ENCODE data around the gene PCDH8. TPM values are rescaled to one million over a fixed set of nuclear protein-coding genes. Genes with fewer than 3 reads are reported as not detected.
"Not testable (repeated sequence)": the region's sequence is repeated elsewhere in the genome, so short reads cannot be mapped to it uniquely, and the experiment has no call there.

PCDH8 gene
- total and polyA plus RNA-seq, 4 donors, result 8.4 to 56.0 (median 36.7) TPM

GRCh38 chr13:52830946-52831345, 17.5 kb downstream of the PCDH8 start:
- H3K27me3 ChIP-seq (ENCODE audit: control insufficient read depth, insufficient read depth, low read length), result no peaks in the 10 kb centered on the region
- H3K4me1 ChIP-seq (ENCODE audit: control insufficient read depth, insufficient read depth, low read length), result peaks cover 5% of the 10 kb centered on the region
- H3K27ac ChIP-seq (ENCODE audit: low read depth, low read length), result no peak overlapping the region
- no peak for DNase-seq (ENCODE audit: low read depth in 4 of 6, low spot score in 6 of 6)
- H3K36me3 ChIP-seq (ENCODE audit: control insufficient read depth, insufficient read depth, low read length), result no peaks in the 10 kb centered on the region
- 100% methylated on average over 1 of the region's 2 CpGs for WGBS (ENCODE audit: insufficient coverage)
- no peaks in the 10 kb centered on the region for H3K9me3 ChIP-seq (ENCODE audit: control insufficient read depth, insufficient read depth, low read length)
- no peak overlapping the region for H3K4me3 ChIP-seq (ENCODE audit: low read depth, low read length)

- Histone ChIP-seq H3K36me3 (ENCODE audit: control insufficient read depth, insufficient read depth, low read length) (no peaks in the 10 kb centered on the region), H3K9me3 (ENCODE audit: control insufficient read depth, insufficient read depth, low read length) (no peaks in the 10 kb centered on the region), H3K27me3 (ENCODE audit: control insufficient read depth, insufficient read depth, low read length) (no peaks in the 10 kb centered on the region), H3K27ac (ENCODE audit: low read depth, low read length) (no peak overlapping the region), H3K4me3 (ENCODE audit: low read depth, low read length) (no peak overlapping the region), H3K4me1 (ENCODE audit: control insufficient read depth, insufficient read depth, low read length) (peaks cover 5% of the 10 kb centered on the region)
- peak in 2 of 6 donors; percentile 66 to 84 for DNase-seq (ENCODE audit: low read depth in 4 of 6, low spot score in 6 of 6)
- 41% methylated on average over 4 of the region's 7 CpGs for WGBS (ENCODE audit: insufficient coverage)
Measured at GRCh38 chr13:52827839-52828238, 20.6 kb downstream of the PCDH8 start.

GRCh38 chr13:52817886-52818285, 30.6 kb downstream of the PCDH8 start:
- not testable (repeated sequence) for H3K4me1 ChIP-seq (ENCODE audit: control insufficient read depth, insufficient read depth, low read length); H3K9me3 ChIP-seq (ENCODE audit: control insufficient read depth, insufficient read depth, low read length); H3K27me3 ChIP-seq (ENCODE audit: control insufficient read depth, insufficient read depth, low read length); DNase-seq (ENCODE audit: low read depth in 4 of 6, low spot score in 6 of 6); H3K4me3 ChIP-seq (ENCODE audit: low read depth, low read length); H3K36me3 ChIP-seq (ENCODE audit: control insufficient read depth, insufficient read depth, low read length); H3K27ac ChIP-seq (ENCODE audit: low read depth, low read length)
- 97% methylated on average over 23 of the region's 29 CpGs for WGBS (ENCODE audit: insufficient coverage)

DNA sequence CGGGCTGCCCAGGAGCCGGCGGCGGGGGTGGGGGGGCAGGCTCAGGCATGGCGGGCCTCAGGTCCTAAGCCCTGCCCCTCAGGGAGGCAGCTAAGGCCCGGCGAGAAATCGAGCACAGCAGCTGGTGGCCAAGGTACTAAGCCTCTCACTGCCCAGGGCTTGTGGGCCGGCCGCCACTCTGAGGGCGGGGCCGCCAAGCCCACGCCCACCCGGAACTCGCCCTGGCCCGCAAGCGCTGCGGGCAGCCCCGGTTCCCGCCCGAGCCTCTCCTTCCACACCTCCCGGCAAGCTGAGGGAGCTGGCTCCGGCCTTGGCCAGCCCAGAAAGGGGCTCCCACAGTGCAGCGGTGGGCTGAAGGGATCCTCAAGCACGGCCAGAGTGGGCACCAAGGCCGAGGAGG, 33.1 kb downstream of the PCDH8 start:
- Histone ChIP-seq H3K36me3 (ENCODE audit: control insufficient read depth, insufficient read depth, low read length) (no peaks in the 10 kb centered on the region), H3K4me1 (ENCODE audit: control insufficient read depth, insufficient read depth, low read length) (no peaks in the 10 kb centered on the region), H3K9me3 (ENCODE audit: control insufficient read depth, insufficient read depth, low read length) (no peaks in the 10 kb centered on the region), H3K4me3 (ENCODE audit: low read depth, low read length) (no peak overlapping the region), H3K27me3 (ENCODE audit: control insufficient read depth, insufficient read depth, low read length) (no peaks in the 10 kb centered on the region), H3K27ac (ENCODE audit: low read depth, low read length) (no peak overlapping the region)
- WGBS (ENCODE audit: insufficient coverage), result 98% methylated on average over 25 of the region's 26 CpGs
- DNase-seq (ENCODE audit: low read depth in 4 of 6, low spot score in 6 of 6), result no peak

DNA sequence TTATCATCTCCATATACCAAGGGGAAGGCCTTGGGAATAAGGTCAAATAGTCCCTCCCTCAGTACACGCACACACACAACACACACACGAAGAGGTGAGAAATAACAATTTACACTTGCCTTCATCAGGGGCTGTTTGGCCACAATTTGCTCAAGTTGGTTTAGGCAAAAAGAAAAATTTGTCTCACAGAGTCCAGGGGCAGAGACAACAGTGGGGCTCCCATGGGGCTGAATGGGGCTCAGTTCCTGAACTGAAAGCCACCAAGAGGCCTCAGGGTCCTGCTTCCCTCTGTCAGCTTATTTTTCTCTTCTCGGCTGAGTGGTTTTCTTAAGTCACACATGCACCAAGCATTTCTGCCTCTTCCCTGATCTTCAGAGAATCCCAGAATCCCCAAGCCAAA, 35.5 kb downstream of the PCDH8 start:
- no peaks in the 10 kb centered on the region for H3K27me3 ChIP-seq (ENCODE audit: control insufficient read depth, insufficient read depth, low read length)
- 100% methylated on average over 1 of the region's 3 CpGs for WGBS (ENCODE audit: insufficient coverage)
- no peak for DNase-seq (ENCODE audit: low read depth in 4 of 6, low spot score in 6 of 6)
- H3K36me3 ChIP-seq (ENCODE audit: control insufficient read depth, insufficient read depth, low read length), result no peaks in the 10 kb centered on the region
- no peaks in the 10 kb centered on the region for H3K9me3 ChIP-seq (ENCODE audit: control insufficient read depth, insufficient read depth, low read length)
- H3K4me1 ChIP-seq (ENCODE audit: control insufficient read depth, insufficient read depth, low read length), result no peaks in the 10 kb centered on the region
- H3K27ac ChIP-seq (ENCODE audit: low read depth, low read length), result no peak overlapping the region
- H3K4me3 ChIP-seq (ENCODE audit: low read depth, low read length), result no peak overlapping the region

GRCh38 chr13:52811841-52812240, 36.6 kb downstream of the PCDH8 start:
- 83% methylated on average over 1 of the region's 4 CpGs for WGBS (ENCODE audit: insufficient coverage)

GRCh38 chr13:52810526-52810925, 37.9 kb downstream of the PCDH8 start:
- H3K27ac ChIP-seq (ENCODE audit: low read depth, low read length), result no peak overlapping the region
- no peaks in the 10 kb centered on the region for H3K4me1 ChIP-seq (ENCODE audit: control insufficient read depth, insufficient read depth, low read length)
- no peak for DNase-seq (ENCODE audit: low read depth in 4 of 6, low spot score in 6 of 6)
- H3K9me3 ChIP-seq (ENCODE audit: control insufficient read depth, insufficient read depth, low read length), result no peaks in the 10 kb centered on the region
- WGBS (ENCODE audit: insufficient coverage), result 100% methylated on average over 1 of the region's 3 CpGs
- no peaks in the 10 kb centered on the region for H3K36me3 ChIP-seq (ENCODE audit: control insufficient read depth, insufficient read depth, low read length)
- no peaks in the 10 kb centered on the region for H3K27me3 ChIP-seq (ENCODE audit: control insufficient read depth, insufficient read depth, low read length)
- no peak overlapping the region for H3K4me3 ChIP-seq (ENCODE audit: low read depth, low read length)

More at GRCh38 chr13:52811841-52812240, 36.6 kb downstream of the PCDH8 start:
- Histone ChIP-seq H3K4me3 (ENCODE audit: low read depth, low read length) (no peak overlapping the region), H3K27ac (ENCODE audit: low read depth, low read length) (no peak overlapping the region), H3K27me3 (ENCODE audit: control insufficient read depth, insufficient read depth, low read length) (no peaks in the 10 kb centered on the region), H3K36me3 (ENCODE audit: control insufficient read depth, insufficient read depth, low read length) (no peaks in the 10 kb centered on the region), H3K9me3 (ENCODE audit: control insufficient read depth, insufficient read depth, low read length) (no peaks in the 10 kb centered on the region), H3K4me1 (ENCODE audit: control insufficient read depth, insufficient read depth, low read length) (no peaks in the 10 kb centered on the region)
- peak in 1 of 6 donors; percentile 91 for DNase-seq (ENCODE audit: low read depth in 4 of 6, low spot score in 6 of 6)

DNA sequence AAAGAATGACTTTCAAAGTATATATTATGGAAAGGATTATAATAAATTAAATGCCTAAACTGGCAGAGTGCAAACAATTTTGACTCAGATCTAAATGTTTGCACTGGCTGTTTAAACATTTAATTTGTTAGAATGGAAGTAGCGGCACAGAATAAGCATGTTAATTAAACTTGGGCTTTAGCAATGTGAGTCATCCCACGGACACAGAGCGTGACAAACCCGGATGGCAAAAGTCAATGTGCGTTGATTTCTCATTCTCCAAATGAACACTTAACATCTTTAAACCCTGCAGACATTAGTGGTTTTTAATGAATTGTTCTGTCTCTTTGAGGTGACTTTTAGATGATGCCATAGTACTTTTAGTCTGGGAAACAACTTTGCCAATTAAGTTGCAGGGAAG, 38.4 kb downstream of the PCDH8 start:
- no peaks in the 10 kb centered on the region for H3K36me3 ChIP-seq (ENCODE audit: control insufficient read depth, insufficient read depth, low read length)
- no peaks in the 10 kb centered on the region for H3K9me3 ChIP-seq (ENCODE audit: control insufficient read depth, insufficient read depth, low read length)
- H3K27ac ChIP-seq (ENCODE audit: low read depth, low read length), result no peak overlapping the region
- DNase-seq (ENCODE audit: low read depth in 4 of 6, low spot score in 6 of 6), result no peak
- no peaks in the 10 kb centered on the region for H3K4me1 ChIP-seq (ENCODE audit: control insufficient read depth, insufficient read depth, low read length)
- 40% methylated on average over 1 of the region's 5 CpGs for WGBS (ENCODE audit: insufficient coverage)
- H3K4me3 ChIP-seq (ENCODE audit: low read depth, low read length), result no peak overlapping the region
- no peaks in the 10 kb centered on the region for H3K27me3 ChIP-seq (ENCODE audit: control insufficient read depth, insufficient read depth, low read length)

DNA sequence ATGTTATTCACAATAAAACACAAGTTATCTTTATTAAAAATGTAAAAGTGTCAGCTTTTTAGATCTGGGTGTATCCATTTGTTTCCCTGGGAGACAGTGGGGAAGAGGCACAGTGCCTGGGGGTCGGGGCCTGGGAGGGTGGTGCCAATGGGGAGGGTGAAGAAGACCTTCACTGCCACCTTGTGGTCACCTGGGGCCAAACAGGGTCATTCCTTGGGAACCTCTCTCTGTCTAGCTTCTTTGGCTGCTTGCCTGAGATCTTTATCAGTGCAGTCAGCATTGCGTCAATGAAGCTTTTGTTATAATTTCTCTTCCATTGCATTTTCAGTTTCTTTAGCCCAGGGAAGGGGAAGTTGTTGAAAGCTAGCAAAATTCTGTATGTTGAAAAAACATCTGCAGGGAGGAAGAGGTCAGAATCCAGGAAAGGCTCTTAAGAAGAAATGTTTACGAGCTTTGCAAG, 39.1 kb downstream of the PCDH8 start:
- H3K27me3 ChIP-seq (ENCODE audit: control insufficient read depth, insufficient read depth, low read length), result no peaks in the 10 kb centered on the region
- H3K36me3 ChIP-seq (ENCODE audit: control insufficient read depth, insufficient read depth, low read length), result no peaks in the 10 kb centered on the region
- H3K4me1 ChIP-seq (ENCODE audit: control insufficient read depth, insufficient read depth, low read length), result no peaks in the 10 kb centered on the region
- no peak overlapping the region for H3K4me3 ChIP-seq (ENCODE audit: low read depth, low read length)
- no peak overlapping the region for H3K27ac ChIP-seq (ENCODE audit: low read depth, low read length)
- 18% methylated on average over 1 of the region's 3 CpGs for WGBS (ENCODE audit: insufficient coverage)
- peak in 3 of 6 donors; percentile 33 to 79 (median 77) for DNase-seq (ENCODE audit: low read depth in 4 of 6, low spot score in 6 of 6)
- H3K9me3 ChIP-seq (ENCODE audit: control insufficient read depth, insufficient read depth, low read length), result no peaks in the 10 kb centered on the region

DNA sequence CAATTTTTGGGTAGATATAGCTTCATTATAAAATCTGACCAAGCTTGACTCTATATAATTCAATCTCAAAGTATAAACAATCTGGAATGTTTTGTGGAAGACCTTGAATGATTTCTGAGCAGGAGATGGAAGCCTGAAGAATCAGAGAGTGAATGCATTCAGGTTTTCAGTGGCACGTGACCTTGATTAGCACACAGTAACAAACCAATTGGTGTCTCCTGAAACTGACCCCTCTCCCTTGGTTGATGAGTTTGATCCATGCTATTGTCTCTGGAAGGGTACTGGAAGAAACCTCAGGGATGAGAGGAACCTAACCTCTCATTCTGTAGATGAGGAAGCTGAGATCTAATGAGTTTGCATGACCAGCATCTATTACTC, 39.6 kb downstream of the PCDH8 start:
- Histone ChIP-seq H3K27me3 (ENCODE audit: control insufficient read depth, insufficient read depth, low read length) (no peaks in the 10 kb centered on the region), H3K27ac (ENCODE audit: low read depth, low read length) (no peak overlapping the region), H3K4me3 (ENCODE audit: low read depth, low read length) (no peak overlapping the region), H3K36me3 (ENCODE audit: control insufficient read depth, insufficient read depth, low read length) (no peaks in the 10 kb centered on the region), H3K9me3 (ENCODE audit: control insufficient read depth, insufficient read depth, low read length) (no peaks in the 10 kb centered on the region), H3K4me1 (ENCODE audit: control insufficient read depth, insufficient read depth, low read length) (no peaks in the 10 kb centered on the region)
- DNase-seq (ENCODE audit: low read depth in 4 of 6, low spot score in 6 of 6), result no peak
- WGBS (ENCODE audit: insufficient coverage), result 67% methylated on average over 1 of the region's 1 CpG
